HCT116 (cell line): ENCODE data around the gene RECK. TPM values are rescaled to one million over a fixed set of nuclear protein-coding genes. Genes with fewer than 3 reads are reported as not detected.

Source experiments
- ATAC-seq: fragments of 200-7000 bp; cut with Tn5 transposase; 2 replicates; pipeline ENCODE4 v1.9.1; 2020; ENCODE audit warnings: mild to moderate bottlenecking, moderate library complexity
- BruUV-seq: library from RNA; stranded (reverse); fragments of 400-500 nt; replicated peaks from 2 replicates; lab custom pipeline; 2021; lab: Mats Ljungman, UMichigan
- CTCF ChIA-PET: fragments of 300-600 bp; sonication (Branson Sonifier 250); formaldehyde crosslinking; loops from one replicate; lab custom pipeline; 2021; ENCODE audit warnings: antibody characterized with exemption; lab: Charles Lee
- POLR2A ChIA-PET: fragments of 300-600, 350-600 bp; sonication (Branson Sonifier 250); formaldehyde crosslinking; loops from one replicate; lab custom pipeline; 2021; ENCODE audit warnings: antibody characterized with exemption; lab: Charles Lee
- RAD21 ChIA-PET, 2 experiments: fragments of 300-600 bp; sonication (Branson Sonifier 250); formaldehyde crosslinking; loops; one replicate each; lab custom pipeline; 2023; ENCODE audit warnings: low total read pairs in 2 of 2; ENCODE audit not compliant: uncharacterized antibody in 2 of 2, unreplicated experiment in 2 of 2, low non-redundant PET in 1 of 2; lab: Charles Lee
- DNase-seq: peaks from one replicate; pipeline ENCODE4 v3.0.0-alpha.2; 2010; ENCODE audit warnings: low read depth, low spot score
- H2AFZ ChIP-seq: fragments of 200-600 bp; shearing (Covaris generic), sonication (generic); 2 replicates; pipeline ENCODE4 v1.6.1; 2017; ENCODE audit warnings: low read depth, mixed run types, mixed read lengths, antibody characterized with exemption, low read length; ENCODE audit not compliant: poor library complexity, severe bottlenecking
- H3K27ac ChIP-seq: 2 replicates; pipeline ENCODE4 v1.5.1; 2012; ENCODE audit warnings: low read depth, low read length
- H3K27me3 ChIP-seq: fragments of 200-600 bp; sonication (generic); 2 replicates; pipeline ENCODE4 v1.6.1; 2016; ENCODE audit warnings: mixed run types, low read length, mixed read lengths; ENCODE audit not compliant: insufficient read depth
- H3K36me3 ChIP-seq, 2 experiments: fragments of 200-500 bp in 1 of 2; fragments of 200-600 bp in 1 of 2; sonication (Bioruptor generic) in 1 of 2; sonication (generic) in 1 of 2; 2 replicates each; pipeline versions ENCODE4 v1.5.1 to v1.6.1; 2014 to 2016; ENCODE audit warnings: low read length in 2 of 2, inconsistent platforms in 1 of 2, mixed read lengths in 1 of 2, mixed run types in 1 of 2; ENCODE audit not compliant: insufficient read depth in 2 of 2, control insufficient read depth in 1 of 2
- H3K4me1 ChIP-seq, 2 experiments: fragments of 200-600 bp in 1 of 2; sonication (generic) in 1 of 2; 2 replicates each; pipeline versions ENCODE4 v1.5.1 to v1.6.1; 2012 to 2017; ENCODE audit warnings: low read length in 2 of 2, inconsistent platforms in 1 of 2, mild to moderate bottlenecking in 1 of 2, mixed read lengths in 1 of 2, mixed run types in 1 of 2, moderate library complexity in 1 of 2; ENCODE audit not compliant: insufficient read depth in 2 of 2, control insufficient read depth in 1 of 2
- H3K4me2 ChIP-seq: fragments of 200-600 bp; sonication (generic); 2 replicates; pipeline ENCODE4 v1.6.1; 2017; ENCODE audit warnings: mixed run types, low read length, mixed read lengths
- H3K4me3 ChIP-seq, 2 experiments: fragments of 200-600 bp in 1 of 2; sonication (generic) in 1 of 2; replicated peaks in 1 of 2; 2 replicates each; pipeline ENCODE4 v1.5.1; 2011 to 2016; ENCODE audit warnings: low read length in 2 of 2, control low read depth in 1 of 2, low read depth in 1 of 2, mild to moderate bottlenecking in 1 of 2, mixed read lengths in 1 of 2, mixed run types in 1 of 2
- H3K79me2 ChIP-seq: fragments of 200-600 bp; sonication (generic); 2 replicates; pipeline ENCODE4 v1.6.1; 2017; ENCODE audit warnings: mild to moderate bottlenecking, mixed run types, low read length, moderate library complexity, mixed read lengths; ENCODE audit not compliant: insufficient read depth
- H3K9ac ChIP-seq: fragments of 200-600 bp; sonication (generic); 2 replicates; pipeline ENCODE4 v1.6.1; 2016; ENCODE audit warnings: low read length, mixed read lengths
- H3K9me2 ChIP-seq: fragments of 200-600 bp; sonication (generic), shearing (Covaris generic); 2 replicates; pipeline ENCODE4 v1.6.1; 2017; ENCODE audit warnings: mixed run types, mild to moderate bottlenecking, moderate library complexity; ENCODE audit not compliant: insufficient read depth
- H3K9me3 ChIP-seq, 2 experiments: fragments of 200-500 bp in 1 of 2; fragments of 200-600 bp in 1 of 2; sonication (Bioruptor generic) in 1 of 2; sonication (generic) in 1 of 2; 2 replicates each; pipeline ENCODE4 v1.6.1; 2014 to 2017; ENCODE audit warnings: low read length in 2 of 2, mixed read lengths in 2 of 2, inconsistent platforms in 1 of 2, low read depth in 1 of 2, mild to moderate bottlenecking in 1 of 2, mixed run types in 1 of 2, moderate library complexity in 1 of 2; ENCODE audit not compliant: control insufficient read depth in 1 of 2, insufficient read depth in 1 of 2
- H4K20me1 ChIP-seq: fragments of 200-600 bp; sonication (generic), shearing (Covaris generic); 2 replicates; pipeline ENCODE4 v1.6.1; 2017; ENCODE audit warnings: mixed run types, mild to moderate bottlenecking, moderate library complexity; ENCODE audit not compliant: insufficient read depth
- CBX3 ChIP-seq: IDR thresholded peaks from 2 replicates; pipeline ENCODE4 v1.6.1; 2012; ENCODE audit warnings: low read depth
- CEBPB ChIP-seq: IDR thresholded peaks from 2 replicates; pipeline ENCODE4 v1.6.1; 2012; ENCODE audit warnings: low read depth
- CTCF ChIP-seq, 3 experiments: fragments of 200-600 bp in 1 of 3; sonication (generic) in 1 of 3; IDR thresholded peaks in 2 of 3; conservative IDR thresholded peaks in 1 of 3; 2 replicates each; pipeline ENCODE4 v1.5.1; 2012 to 2017; ENCODE audit warnings: low read depth in 2 of 3, low read length in 2 of 3, antibody characterized with exemption in 1 of 3, borderline replicate concordance in 1 of 3, control low read depth in 1 of 3, mild to moderate bottlenecking in 1 of 3, mixed read lengths in 1 of 3, mixed run types in 1 of 3, moderate library complexity in 1 of 3; ENCODE audit not compliant: insufficient read depth in 1 of 3
- EGR1 ChIP-seq: IDR thresholded peaks from 2 replicates; pipeline ENCODE4 v1.6.1; 2012; ENCODE audit warnings: low read depth
- ELF1 ChIP-seq: IDR thresholded peaks from 2 replicates; pipeline ENCODE4 v1.6.1; 2012; ENCODE audit warnings: low read depth, borderline replicate concordance
- EZH2phosphoT487 ChIP-seq: fragments of 200-600 bp; IDR thresholded peaks from 2 replicates; pipeline ENCODE4 v1.6.1; 2018; ENCODE audit warnings: antibody characterized with exemption, borderline replicate concordance
- FOSL1 ChIP-seq: IDR thresholded peaks from 2 replicates; pipeline ENCODE4 v1.6.1; 2012; ENCODE audit warnings: low read depth
- JUND ChIP-seq: IDR thresholded peaks from 2 replicates; pipeline ENCODE4 v1.6.1; 2012
- MAX ChIP-seq: IDR thresholded peaks from 2 replicates; pipeline ENCODE4 v1.6.1; 2012
- POLR2AphosphoS5 ChIP-seq: IDR thresholded peaks from 2 replicates; pipeline ENCODE4 v1.6.1; 2011; ENCODE audit warnings: mild to moderate bottlenecking, low read depth, low read length, moderate library complexity
- RAD21 ChIP-seq: IDR thresholded peaks from 2 replicates; pipeline ENCODE4 v1.6.1; 2012; ENCODE audit warnings: low read depth, mild to moderate bottlenecking
- SP1 ChIP-seq: IDR thresholded peaks from 2 replicates; pipeline ENCODE4 v1.6.1; 2012; ENCODE audit warnings: low read depth
- SRF ChIP-seq: IDR thresholded peaks from 2 replicates; pipeline ENCODE4 v1.6.1; 2012; ENCODE audit warnings: low read depth
- YY1 ChIP-seq: IDR thresholded peaks from 2 replicates; pipeline ENCODE4 v1.6.1; 2011; ENCODE audit warnings: low read length, low read depth, moderate library complexity, mild to moderate bottlenecking; ENCODE audit not compliant: insufficient replicate concordance; ENCODE audit errors: extremely low read depth
- ZBTB33 ChIP-seq: IDR thresholded peaks from 2 replicates; pipeline ENCODE4 v1.6.1; 2011; ENCODE audit warnings: mild to moderate bottlenecking, low read length, moderate library complexity; ENCODE audit not compliant: insufficient replicate concordance; ENCODE audit errors: extremely low read depth
- ZFX ChIP-seq: fragments of 450-650 bp; IDR thresholded peaks from 2 replicates; pipeline ENCODE4 v1.6.1; 2017
- ZNF274 ChIP-seq: fragments of 200-500 bp; sonication (Bioruptor generic); IDR thresholded peaks from 2 replicates; pipeline ENCODE4 v1.6.1; 2014; ENCODE audit warnings: mild to moderate bottlenecking, low read depth, low read length, inconsistent platforms
- intact Hi-C: fragments of 100-400 bp; cut with micrococcal nuclease; formaldehyde crosslinking; loops from 2 replicates; pipeline ENCODE4 v1.10.0; 2022
- total RNA-seq: library from RNA; stranded (reverse); gene quantifications from one replicate; pipeline ENCODE4 v1.2.1, GENCODE V29; 2021; ENCODE audit not compliant: unreplicated experiment

The RECK gene
- total RNA-seq, 1 experiment from 2014 or later, result 3.8 TPM

DNA sequence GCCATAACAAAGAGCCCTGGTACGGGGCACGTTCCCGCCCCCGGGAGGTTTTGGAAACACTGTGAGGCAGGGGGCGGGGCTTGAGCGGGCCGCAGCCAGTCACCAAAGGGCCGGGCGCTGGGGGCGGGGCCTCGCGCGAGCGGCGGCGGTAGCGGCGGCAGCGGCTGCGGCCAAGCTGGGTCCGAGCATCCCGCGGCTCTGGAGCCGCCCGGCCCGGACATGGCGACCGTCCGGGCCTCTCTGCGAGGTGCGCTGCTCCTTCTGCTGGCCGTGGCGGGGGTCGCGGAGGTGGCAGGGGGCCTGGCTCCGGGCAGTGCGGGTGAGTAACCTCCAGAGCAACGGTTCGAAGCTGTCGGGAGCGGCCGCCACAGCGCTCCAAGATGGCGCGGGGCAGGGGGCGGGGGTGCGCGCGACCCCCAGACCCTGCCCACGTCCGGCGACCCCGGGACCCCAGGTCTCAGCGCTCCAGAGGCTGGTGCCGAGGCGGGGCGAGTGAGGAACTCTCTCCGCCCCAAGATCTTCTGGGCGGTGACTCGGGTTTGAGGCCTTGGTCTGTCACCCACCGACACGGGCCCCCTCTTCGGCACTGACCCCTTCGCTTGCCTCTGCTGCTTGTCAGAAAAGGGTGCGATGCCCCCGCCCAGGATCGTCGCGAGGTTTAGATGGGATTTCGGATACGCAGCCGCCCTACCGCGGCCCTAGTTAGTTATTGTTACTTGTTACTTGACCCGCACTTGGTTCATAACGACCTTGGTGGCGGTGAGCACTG is at the start of gene RECK (continued):
- TF ChIP-seq ZFX (peak; percentile 81), YY1 (no peak), MAX (no peak; the same call in 1 of the 2 replicates), ELF1 (no peak), JUND (no peak), CTCF (IDR thresholded peaks at IDR 0.05 in 2 of 3, conservative IDR thresholded peaks at IDR 0.05 in 1 of 3; ENCODE audit: borderline replicate concordance in 1 of 3, insufficient read depth in 1 of 3, low read depth in 2 of 3, low read length in 2 of 3) (no peak), RAD21 (no peak)

DNA sequence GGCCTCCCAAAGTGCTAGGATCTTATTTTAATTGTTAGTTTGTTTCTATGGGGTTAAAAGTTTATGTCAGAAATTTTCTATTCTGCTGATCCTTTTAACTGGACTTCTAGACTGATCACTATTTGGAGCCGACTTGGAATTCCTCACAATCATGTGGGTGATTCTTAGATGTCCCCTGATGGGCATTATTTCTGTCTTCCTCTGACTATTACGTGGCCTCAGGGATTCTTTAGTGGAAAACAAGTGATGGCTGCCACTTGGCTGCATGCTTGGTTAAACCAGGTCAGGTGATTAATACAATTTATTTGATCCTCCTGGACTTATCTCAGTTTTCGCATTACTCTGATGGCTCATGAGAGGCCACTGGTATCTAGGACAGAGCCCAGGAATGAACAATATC is 46.6 kb upstream of the RECK start:
- no peak for ATAC-seq
- Histone ChIP-seq H3K4me2 (no peak overlapping the region), H3K9me3 (no peaks in the 10 kb centered on the region), H3K27me3 (no peaks in the 10 kb centered on the region), H3K36me3 (no peaks in the 10 kb centered on the region), H3K27ac (no peak overlapping the region), H3K9ac (no peak overlapping the region), H3K4me1 (no peaks in the 10 kb centered on the region), H3K4me3 (no peak overlapping the region), H3K79me2 (no peaks in the 10 kb centered on the region), H2AFZ (no peak overlapping the region), H3K9me2 (no peaks in the 10 kb centered on the region), H4K20me1 (no peaks in the 10 kb centered on the region)
- ChIA-PET RAD21 (no interaction called here), CTCF (no interaction called here), POLR2A (no interaction called here)
- no peak for DNase-seq
- BruUV-seq, result no TSS peak
- no peak for TF ChIP-seq EZH2phosphoT487
- no peak for TF ChIP-seq ZBTB33
- no peak for TF ChIP-seq ZFX
- no peak for TF ChIP-seq RAD21
- TF ChIP-seq SRF, result no peak
- TF ChIP-seq CBX3, result no peak
- TF ChIP-seq CEBPB, result no peak
- TF ChIP-seq JUND, result no peak
- no peak for TF ChIP-seq POLR2AphosphoS5
- no peak for TF ChIP-seq SP1
- TF ChIP-seq FOSL1, result no peak
- no peak for TF ChIP-seq YY1
- no peak for TF ChIP-seq ZNF274
- TF ChIP-seq EGR1, result no peak
- intact Hi-C loops, result no loop called here
